Prostate gland (tissue), 2 donors: ENCODE results near the gene CLIC5. TPM values are rescaled to one million over a fixed set of nuclear protein-coding genes. Genes with fewer than 3 reads are reported as not detected.

ENCODE experiments used
- DNase-seq: peaks from one replicate; pipeline ENCODE4 v3.0.0-alpha.2; 2019; ENCODE audit warnings: low spot score
- H3K27ac ChIP-seq, 2 donors: fragments of 200-600 bp; sonication (generic); 2 replicates each; pipeline ENCODE4 v1.5.1; 2017 to 2019
- H3K27me3 ChIP-seq: fragments of 200-600 bp; sonication (generic); replicated peaks from 2 replicates; pipeline ENCODE4 v1.5.1; 2019; ENCODE audit not compliant: insufficient read depth
- H3K36me3 ChIP-seq, 2 donors: fragments of 200-600 bp; sonication (generic); 1 replicate in 1 of 2; 2 replicates in 1 of 2; pipeline versions ENCODE4 v1.5.1 to v1.8.1; 2017 to 2019
- H3K4me1 ChIP-seq: fragments of 200-600 bp; sonication (generic); replicated peaks from 2 replicates; pipeline ENCODE4 v1.5.1; 2019
- H3K4me3 ChIP-seq, 2 donors: fragments of 200-600 bp; sonication (generic); 2 replicates each; pipeline ENCODE4 v1.5.1; 2017 to 2019
- H3K9me3 ChIP-seq: fragments of 200-600 bp; sonication (generic); 2 replicates; pipeline ENCODE4 v1.5.1; 2017
- POLR2A ChIP-seq: fragments of 450-650 bp; IDR thresholded peaks from one replicate; pipeline ENCODE4 v1.6.1; 2016; ENCODE audit warnings: antibody characterized with exemption, mild to moderate bottlenecking
- POLR2AphosphoS5 ChIP-seq: sonication (generic); formaldehyde crosslinking; IDR thresholded peaks from one replicate; pipeline ENCODE4 v1.6.1; 2017; ENCODE audit warnings: antibody characterized with exemption
- WGBS: methylation state at CpG from one replicate; pipeline ENCODE4 v1.1.5; 2018; 5-methylcytosine and 5-hydroxymethylcytosine counted together
- intact Hi-C: fragments of 100-400 bp; cut with DNase I; formaldehyde crosslinking; loops from one replicate; pipeline ENCODE4 v1.14.2; 2022
- total RNA-seq, 2 donors: library from RNA; depleted of rRNA; stranded (reverse); fragments of >200 nt; gene quantifications; one replicate each; pipeline ENCODE4 v1.1.0, GENCODE V29; 2016
- TF ChIP-seq, protein P1 (sequence below), 4 experiments: fragments of 200-600 bp in 2 of 4; fragments of 450-650 bp in 2 of 4; sonication (generic) in 2 of 4; IDR thresholded peaks; 1 replicate in 3 of 4; 2 replicates in 1 of 4; pipeline ENCODE4 v1.5.1; 2016 to 2019; ENCODE audit warnings: antibody characterized with exemption in 4 of 4, mild to moderate bottlenecking in 2 of 4, moderate library complexity in 2 of 4

Gene CLIC5
- total RNA-seq, 2 donors from 2014 or later = 3.2 to 4.5 TPM

- WGBS = 74% methylated on average over 2 of the region's 2 CpGs
- Histone ChIP-seq H3K4me3 (no peak overlapping the region), H3K27me3 (no peaks in the 10 kb centered on the region), H3K36me3 (no peaks in the 10 kb centered on the region), H3K4me1 (no peaks in the 10 kb centered on the region), H3K9me3 (no peaks in the 10 kb centered on the region), H3K27ac (no peak overlapping the region)
- intact Hi-C loops = no loop called here
- no peak for DNase-seq
- TF ChIP-seq, protein P1, sequence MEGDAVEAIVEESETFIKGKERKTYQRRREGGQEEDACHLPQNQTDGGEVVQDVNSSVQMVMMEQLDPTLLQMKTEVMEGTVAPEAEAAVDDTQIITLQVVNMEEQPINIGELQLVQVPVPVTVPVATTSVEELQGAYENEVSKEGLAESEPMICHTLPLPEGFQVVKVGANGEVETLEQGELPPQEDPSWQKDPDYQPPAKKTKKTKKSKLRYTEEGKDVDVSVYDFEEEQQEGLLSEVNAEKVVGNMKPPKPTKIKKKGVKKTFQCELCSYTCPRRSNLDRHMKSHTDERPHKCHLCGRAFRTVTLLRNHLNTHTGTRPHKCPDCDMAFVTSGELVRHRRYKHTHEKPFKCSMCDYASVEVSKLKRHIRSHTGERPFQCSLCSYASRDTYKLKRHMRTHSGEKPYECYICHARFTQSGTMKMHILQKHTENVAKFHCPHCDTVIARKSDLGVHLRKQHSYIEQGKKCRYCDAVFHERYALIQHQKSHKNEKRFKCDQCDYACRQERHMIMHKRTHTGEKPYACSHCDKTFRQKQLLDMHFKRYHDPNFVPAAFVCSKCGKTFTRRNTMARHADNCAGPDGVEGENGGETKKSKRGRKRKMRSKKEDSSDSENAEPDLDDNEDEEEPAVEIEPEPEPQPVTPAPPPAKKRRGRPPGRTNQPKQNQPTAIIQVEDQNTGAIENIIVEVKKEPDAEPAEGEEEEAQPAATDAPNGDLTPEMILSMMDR (IDR thresholded peaks at IDR 0.05) = no peak
- TF ChIP-seq POLR2A (no peak), POLR2AphosphoS5 (no peak)
These were observed 45.8 kb downstream of the CLIC5 start for GRCh38 chr6:45969883-45970282.

DNA sequence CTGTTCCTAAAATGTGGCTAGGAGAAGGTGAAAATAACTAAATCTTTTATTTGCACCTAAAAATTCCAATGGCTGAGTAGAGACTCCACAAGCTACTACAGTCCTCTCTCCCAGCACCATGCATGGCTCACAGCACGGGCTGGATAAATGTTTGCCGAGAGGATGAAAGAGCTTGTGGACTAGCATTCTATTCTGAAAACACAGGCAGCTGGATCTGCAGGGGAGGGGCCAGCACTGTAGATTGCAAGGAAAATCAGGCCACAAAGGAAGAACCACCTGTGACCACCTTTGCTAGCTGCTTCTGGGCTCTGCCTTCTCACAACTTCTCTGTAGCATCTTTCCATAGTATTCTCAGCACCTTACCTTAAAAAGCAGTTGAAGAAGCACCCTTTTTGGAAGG, 46.6 kb downstream of the CLIC5 start:
- Histone ChIP-seq H3K9me3 (no peaks in the 10 kb centered on the region), H3K36me3 (no peaks in the 10 kb centered on the region), H3K4me3 (no peak overlapping the region), H3K27me3 (no peaks in the 10 kb centered on the region), H3K27ac (no peak overlapping the region), H3K4me1 (no peaks in the 10 kb centered on the region)
- intact Hi-C loops = no loop called here
- DNase-seq = no peak
- WGBS = 67% methylated on average over 2 of the region's 2 CpGs
- TF ChIP-seq POLR2A = no peak
- TF ChIP-seq POLR2AphosphoS5 = no peak
- TF ChIP-seq, protein P1 (IDR thresholded peaks at IDR 0.05) = no peak

GRCh38 chr6:45967363-45967762, 48.3 kb downstream of the CLIC5 start:
- Histone ChIP-seq H3K27me3 (no peaks in the 10 kb centered on the region), H3K4me3 (no peak overlapping the region), H3K9me3 (no peaks in the 10 kb centered on the region), H3K27ac (no peak overlapping the region), H3K36me3 (no peaks in the 10 kb centered on the region), H3K4me1 (no peaks in the 10 kb centered on the region)
- intact Hi-C loops = no loop called here
- WGBS = 100% methylated on average over 1 of the region's 1 CpG
- DNase-seq = no peak
- TF ChIP-seq POLR2A (no peak), POLR2AphosphoS5 (no peak)
- TF ChIP-seq, protein P1 (IDR thresholded peaks at IDR 0.05) = no peak

DNA sequence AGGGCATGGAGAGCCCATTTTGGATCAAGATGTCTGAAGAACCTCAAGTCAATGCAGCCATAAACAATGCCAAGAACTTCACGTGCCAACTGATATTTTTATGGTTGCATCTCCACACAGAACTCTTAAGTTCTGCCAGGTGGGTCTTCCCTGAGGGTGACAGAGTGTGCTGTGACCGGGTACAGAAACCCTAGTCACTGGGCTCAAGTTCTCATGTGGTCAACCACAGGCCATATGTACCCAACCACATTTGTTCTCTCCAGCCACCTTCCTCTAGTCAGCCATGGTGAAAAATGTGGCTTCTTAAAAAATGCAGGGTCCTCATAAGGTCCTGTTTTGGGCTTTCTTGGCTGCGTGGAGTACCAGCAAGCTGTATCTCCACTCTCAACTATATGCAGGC, 48.9 kb downstream of the CLIC5 start:
- no peaks in the 10 kb centered on the region for H3K27me3 ChIP-seq
- no peak overlapping the region for H3K27ac ChIP-seq
- no peak overlapping the region for H3K4me3 ChIP-seq
- no peaks in the 10 kb centered on the region for H3K4me1 ChIP-seq
- no peaks in the 10 kb centered on the region for H3K9me3 ChIP-seq
- no peak for DNase-seq
- H3K36me3 ChIP-seq = no peaks in the 10 kb centered on the region
- intact Hi-C loops = no loop called here
- TF ChIP-seq POLR2AphosphoS5 (no peak), POLR2A (no peak)
- TF ChIP-seq, protein P1 (IDR thresholded peaks at IDR 0.05) = no peak
- 79% methylated on average over 3 of the region's 3 CpGs for WGBS

DNA sequence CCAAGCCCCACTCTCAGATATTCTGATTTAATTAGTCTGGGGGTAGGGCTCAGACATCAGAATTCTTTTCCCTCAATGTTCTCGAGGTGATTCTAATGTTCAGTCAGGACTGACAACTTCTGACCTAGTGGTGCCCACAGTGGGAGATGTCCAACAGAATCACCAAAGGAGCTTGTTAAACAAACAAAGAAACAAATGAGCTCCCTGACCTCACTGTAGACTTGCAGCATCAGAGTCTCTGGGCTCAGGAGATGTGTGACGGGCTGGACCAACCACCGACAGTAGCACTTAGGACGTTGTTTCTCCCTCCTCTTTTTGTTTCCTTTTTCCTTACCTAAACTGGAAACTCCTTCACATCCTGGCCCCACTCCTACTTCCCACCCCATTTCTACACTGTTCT, 49.3 kb downstream of the CLIC5 start:
- TF ChIP-seq POLR2AphosphoS5 (no peak), POLR2A (no peak)
- TF ChIP-seq, protein P1 (IDR thresholded peaks at IDR 0.05) = no peak
- Histone ChIP-seq H3K9me3 (no peaks in the 10 kb centered on the region), H3K4me1 (no peaks in the 10 kb centered on the region), H3K27me3 (no peaks in the 10 kb centered on the region), H3K27ac (no peak overlapping the region), H3K36me3 (no peaks in the 10 kb centered on the region), H3K4me3 (no peak overlapping the region)
- 81% methylated on average over 4 of the region's 4 CpGs for WGBS
- intact Hi-C loops = no loop called here
- DNase-seq = no peak
